Measurements from ENCODE around the gene KLHL4.
"Not testable (repeated sequence)": the region's sequence is repeated elsewhere in the genome, so short reads cannot be mapped to it uniquely, and the experiment has no call there.

The KLHL4 gene

GRCh38 chrX:87663421-87663820, 145.8 kb downstream of the KLHL4 start:
- DNase-seq: no peak

- peak; percentile 1 for DNase-seq
Observed at GRCh38 chrX:87664381-87664780, 146.8 kb downstream of the KLHL4 start.

- DNase-seq: no peak
Observed at GRCh38 chrX:87679849-87680248, 162.2 kb downstream of the KLHL4 start.

DNA sequence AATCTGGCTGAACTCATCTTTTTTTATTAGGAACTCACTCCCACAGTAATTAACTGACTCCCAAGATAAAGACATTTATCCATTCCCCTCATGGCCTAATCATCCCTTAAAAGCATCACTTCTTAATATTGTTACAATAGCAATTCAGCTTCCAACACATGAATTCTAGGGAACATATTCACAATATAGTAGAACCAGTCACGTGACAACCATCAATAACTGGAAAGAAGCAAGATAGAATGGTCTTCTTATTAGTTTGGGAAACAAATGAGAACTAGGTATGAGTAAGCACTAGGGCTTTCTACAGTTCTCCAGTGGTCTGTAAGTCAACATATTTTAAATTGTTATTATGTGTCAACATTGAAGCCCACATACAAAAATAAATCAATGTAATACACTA, 170.1 kb downstream of the KLHL4 start:
- DNase-seq: no peak

DNA sequence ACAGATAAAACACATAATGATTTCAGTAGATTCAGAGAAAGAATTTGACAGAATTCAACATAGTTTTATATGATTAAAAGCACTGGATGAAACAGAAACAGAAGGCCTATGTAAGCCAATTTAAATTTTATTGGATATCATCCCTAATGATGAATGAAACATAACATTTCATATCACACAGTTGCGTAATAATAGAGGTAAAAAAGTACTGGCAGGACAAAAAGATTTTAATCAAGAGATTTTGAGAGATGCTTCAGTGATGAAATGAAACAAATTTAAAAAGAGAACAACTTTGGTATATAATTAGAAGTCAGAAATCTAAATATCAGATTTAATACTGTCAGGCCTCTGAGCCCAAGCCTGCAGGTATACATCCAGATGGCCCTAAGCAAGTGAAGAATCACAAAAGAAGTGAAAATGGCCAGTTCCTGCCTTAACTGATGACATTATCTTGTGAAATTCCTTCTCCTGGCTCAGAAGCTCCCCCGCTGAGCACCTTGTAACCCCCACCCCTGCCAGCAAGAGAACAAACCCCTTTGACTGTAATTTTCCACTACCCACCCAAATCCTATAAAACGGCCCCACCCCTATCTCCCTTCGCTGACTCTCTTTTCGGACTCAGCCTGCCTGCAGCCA, 170.6 kb downstream of the KLHL4 start:
- not testable (repeated sequence) for DNase-seq

- DNase-seq: not testable (repeated sequence)
Observed at GRCh38 chrX:87689218-87689617, 171.6 kb downstream of the KLHL4 start.

GRCh38 chrX:87693204-87693603, 175.6 kb downstream of the KLHL4 start:
- DNase-seq: no peak

DNA sequence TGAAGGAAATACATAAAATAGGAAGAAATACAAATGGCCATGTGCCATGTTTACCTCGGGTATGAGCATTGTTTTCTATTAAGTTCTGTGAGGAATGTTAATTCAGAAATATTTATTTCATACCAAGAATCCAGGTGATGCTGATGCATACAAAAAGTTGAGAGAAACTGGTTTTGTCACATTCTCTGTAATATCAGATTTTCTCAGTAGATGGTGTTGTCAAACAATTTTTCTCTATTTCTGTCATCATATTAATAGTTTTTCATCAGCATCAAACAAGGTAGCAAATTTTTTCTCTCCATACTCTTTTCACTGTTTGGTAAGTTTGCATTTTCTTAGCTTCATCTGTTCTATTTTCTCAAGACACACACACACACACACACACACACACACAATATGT, 179.8 kb downstream of the KLHL4 start:
- no peak for DNase-seq

GRCh38 chrX:87702795-87703194, 185.2 kb downstream of the KLHL4 start:
- no peak for DNase-seq

DNA sequence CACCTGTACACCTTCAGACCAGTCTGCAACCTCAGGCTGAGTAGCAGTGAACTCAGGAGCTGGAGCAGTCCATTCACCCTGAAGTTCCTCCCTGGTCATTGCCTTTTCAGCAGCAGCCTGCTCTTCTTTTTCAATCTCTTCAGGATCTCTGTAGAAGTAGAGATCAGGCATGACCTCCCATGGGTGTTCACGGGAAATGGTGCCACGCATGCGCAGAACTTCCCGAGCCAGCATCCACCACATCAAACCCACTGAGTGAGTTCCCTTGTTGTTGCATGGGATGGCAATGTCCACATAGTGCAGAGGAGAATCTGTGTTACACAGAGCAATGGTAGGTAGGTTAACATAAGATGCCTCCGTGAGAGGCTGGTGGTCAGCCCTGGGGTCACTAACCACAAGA, 185.9 kb downstream of the KLHL4 start:
- DNase-seq: not testable (repeated sequence)

GRCh38 chrX:87706134-87706533, 188.5 kb downstream of the KLHL4 start:
- DNase-seq: no peak

DNA sequence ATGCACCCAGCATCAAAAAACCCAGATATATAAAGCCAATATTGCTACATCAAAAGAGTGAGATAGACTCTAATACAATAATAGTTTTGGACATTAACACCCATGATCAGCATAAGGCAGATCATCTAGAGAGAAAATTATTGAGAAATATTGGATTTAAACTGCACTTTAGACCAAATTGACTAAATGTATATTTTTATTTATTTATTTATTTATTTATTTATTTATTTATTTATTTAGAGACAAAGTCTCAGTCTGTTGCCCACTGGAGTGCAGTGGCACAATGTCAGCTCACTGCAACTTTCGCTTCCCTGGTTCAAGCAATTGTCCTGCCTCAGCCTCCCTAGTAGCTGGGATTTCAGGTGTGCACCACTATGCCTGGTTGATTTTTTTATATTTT, 193.0 kb downstream of the KLHL4 start:
- DNase-seq: no peak
